GM12875 (cell line): ENCODE results near the gene SGMS1.
A peak's percentile ranks its signal among the peaks of the same experiment; 100 is the strongest.

ENCODE experiments used
- H3K4me3 ChIP-seq: one replicate; pipeline ENCODE4 v1.5.1; 2011; ENCODE audit warnings: low read depth, low read length, control low read depth
- CTCF ChIP-seq: IDR thresholded peaks from 2 replicates; pipeline ENCODE4 v1.5.1; 2011; ENCODE audit warnings: low read depth, mild to moderate bottlenecking, control low read depth, inconsistent platforms, low read length, moderate library complexity, borderline replicate concordance; ENCODE audit not compliant: insufficient read depth

Gene SGMS1

DNA sequence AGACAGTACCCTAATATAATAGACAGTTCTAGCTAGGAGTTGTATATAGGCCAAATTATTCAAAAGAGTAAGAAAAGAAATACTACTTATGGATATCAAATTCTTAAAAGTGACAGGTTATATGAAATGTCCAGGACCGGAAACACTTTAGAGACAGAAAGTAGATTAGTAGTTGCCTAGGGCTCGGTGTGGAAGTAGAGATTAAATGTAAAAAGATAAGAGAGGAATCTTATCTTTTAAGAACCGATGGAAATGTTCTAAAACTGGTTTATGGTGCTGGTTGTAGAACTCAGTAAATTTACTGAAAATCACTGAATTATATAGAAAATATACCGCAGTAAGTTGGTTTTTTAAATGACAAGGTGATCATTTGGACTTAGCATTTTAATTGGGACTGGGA is 224.9 kb downstream of the SGMS1 start:
- TF ChIP-seq CTCF: no peak

GRCh38 chr10:50398381-50398780 is 225.4 kb downstream of the SGMS1 start:
- TF ChIP-seq CTCF: no peak
- no peak overlapping the region for H3K4me3 ChIP-seq

More for the DNA sequence above, 224.9 kb downstream of the SGMS1 start:
- H3K4me3 ChIP-seq: no peak overlapping the region

GRCh38 chr10:50397312-50398140 is 226.2 kb downstream of the SGMS1 start:
- no peak for TF ChIP-seq CTCF
- H3K4me3 ChIP-seq: no peak overlapping the region

DNA sequence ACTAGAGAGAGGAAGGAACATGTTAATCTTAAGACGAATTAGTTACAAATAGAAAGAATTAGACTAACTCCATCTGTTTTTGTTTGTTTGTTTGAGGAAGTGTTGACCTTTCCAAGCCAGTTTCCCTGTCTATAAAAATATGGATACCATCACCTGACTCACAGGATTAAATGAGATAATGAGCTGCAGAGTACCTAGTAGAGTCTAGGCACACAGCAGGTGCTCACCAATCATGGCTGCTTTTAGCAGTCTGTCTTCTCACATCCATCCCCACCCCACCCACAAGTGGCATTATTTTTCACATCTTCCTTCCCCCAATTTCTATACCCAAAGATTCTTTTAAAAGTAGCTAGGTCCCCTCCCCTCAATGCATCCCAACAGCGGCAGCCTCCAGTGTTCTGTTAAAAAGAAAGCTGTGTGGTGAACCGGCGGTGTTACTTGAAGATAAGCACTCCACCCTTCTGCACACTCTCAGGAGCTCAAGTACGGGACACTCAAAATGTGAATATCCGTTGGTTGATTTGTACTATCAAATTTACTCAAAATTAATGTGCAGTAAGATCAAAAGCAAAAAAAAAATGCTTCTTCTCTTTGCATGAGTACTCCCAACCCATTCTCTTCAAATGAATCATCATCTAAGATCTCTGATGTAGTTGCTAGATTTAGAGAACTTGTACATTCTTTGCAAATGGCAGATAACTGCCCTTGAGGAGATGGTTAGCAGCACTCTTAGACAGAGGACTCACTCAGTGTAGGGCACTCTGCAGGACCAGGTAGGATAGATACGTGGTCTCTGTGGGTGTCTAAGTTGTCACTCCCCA is 227.1 kb downstream of the SGMS1 start:
- H3K4me3 ChIP-seq: peak overlapping the region; percentile 15
- TF ChIP-seq CTCF: no peak

GRCh38 chr10:50395851-50396250 is 227.9 kb downstream of the SGMS1 start:
- TF ChIP-seq CTCF: no peak
- H3K4me3 ChIP-seq: no peak overlapping the region

DNA sequence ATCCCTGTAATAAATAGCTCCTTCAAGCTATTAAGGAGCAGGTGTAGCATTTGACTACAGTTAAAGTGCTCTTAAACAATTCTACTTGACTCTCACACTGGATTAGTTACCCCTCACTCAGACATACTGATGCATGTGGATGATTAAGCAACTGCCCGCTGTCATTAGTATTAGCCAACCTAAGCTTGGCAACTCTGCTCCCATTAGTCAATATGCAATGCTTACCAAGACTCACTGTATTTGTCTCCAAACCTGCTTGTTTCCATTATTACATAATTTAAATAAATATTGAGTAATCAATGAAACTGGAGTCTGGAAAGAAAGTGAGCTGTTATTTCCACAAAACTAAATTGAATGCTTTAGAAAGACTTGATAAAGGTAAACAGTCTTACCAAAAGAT is 228.5 kb downstream of the SGMS1 start:
- no peak for TF ChIP-seq CTCF
- no peak overlapping the region for H3K4me3 ChIP-seq
